Nucleus accumbens (tissue), 56 donors: ENCODE results near the gene C16orf54.
A peak's percentile ranks its signal among the peaks of the same experiment; 100 is the strongest.
"Not testable (repeated sequence)": the region's sequence is repeated elsewhere in the genome, so short reads cannot be mapped to it uniquely, and the experiment has no call there.

Source experiments
- DNase-seq, 56 donors: peaks; one replicate each; lab custom pipeline; 2025; lab: John Stamatoyannopoulos, UW

The C16orf54 gene

DNA sequence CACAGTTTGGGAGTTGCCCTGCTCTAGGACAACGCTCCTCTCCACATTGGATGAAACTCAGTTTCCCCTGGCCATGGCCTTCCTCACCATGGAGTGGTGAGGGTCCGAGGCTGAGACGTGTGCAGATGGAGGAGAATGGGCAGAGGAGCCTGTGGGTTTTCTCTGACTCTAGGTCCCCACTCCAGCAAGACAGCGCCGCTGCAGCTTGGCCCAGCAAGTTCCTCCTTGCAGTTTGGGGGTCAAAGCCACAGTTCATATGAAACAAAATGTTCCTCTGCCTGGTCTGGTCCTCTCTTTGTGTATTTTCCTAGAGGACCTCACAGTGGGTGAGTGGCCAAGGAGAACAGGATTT, 2.3 kb downstream of the C16orf54 start:
- DNase-seq, result no peak

GRCh38 chr16:29742683-29743275, 3.0 kb downstream of the C16orf54 start:
- no peak for DNase-seq

DNA sequence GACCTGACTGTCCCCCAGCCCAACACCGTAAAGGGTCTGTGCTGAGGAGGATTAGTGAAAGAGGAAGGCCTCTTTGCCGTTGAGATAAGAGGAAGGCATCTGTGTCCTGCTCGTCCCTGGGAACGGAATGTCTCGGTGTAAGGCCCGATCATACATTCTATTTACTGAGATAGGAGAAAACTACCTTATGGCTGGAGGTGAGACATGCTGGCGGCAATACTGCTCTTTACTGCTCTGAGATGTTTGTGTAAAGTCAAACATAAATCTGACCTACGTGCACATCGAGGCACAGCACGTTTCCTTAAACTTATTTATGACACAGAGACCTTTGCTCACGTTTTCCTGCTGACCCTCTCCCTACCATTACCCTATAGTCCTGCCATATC, 5.2 kb downstream of the C16orf54 start:
- DNase-seq, result not testable (repeated sequence)

DNA sequence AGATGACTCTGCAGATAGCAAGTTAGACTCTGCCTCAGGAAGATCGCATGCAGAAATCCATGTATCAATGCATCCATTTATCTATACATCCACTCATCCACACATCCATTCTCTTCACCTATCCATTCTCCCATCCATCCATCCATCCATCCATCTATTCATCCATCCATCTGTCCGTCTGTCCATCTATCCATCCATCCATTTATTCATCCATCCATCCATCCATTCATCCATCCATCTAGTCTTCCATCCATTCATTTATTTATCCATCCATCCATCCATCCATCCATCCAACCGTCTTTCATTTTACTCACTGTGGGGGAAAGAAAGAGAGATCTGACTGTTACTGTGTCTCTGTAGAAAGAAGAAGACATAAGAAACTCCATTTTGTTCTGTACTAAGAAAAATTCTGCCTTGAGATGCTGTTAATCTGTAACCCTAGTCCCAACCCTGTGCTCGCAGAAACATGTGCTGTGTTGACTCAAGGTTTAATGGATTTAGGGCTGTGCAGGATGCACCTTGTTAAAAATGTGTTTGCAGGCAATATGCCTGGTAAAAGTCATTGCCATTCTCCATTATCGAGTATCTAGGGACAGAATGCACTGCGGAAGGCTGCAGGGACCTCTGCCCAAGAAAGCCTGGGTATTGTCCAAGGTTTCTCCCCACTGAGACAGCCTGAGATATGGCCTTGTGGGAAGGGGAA, 5.7 kb downstream of the C16orf54 start:
- DNase-seq, result not testable (repeated sequence)

DNA sequence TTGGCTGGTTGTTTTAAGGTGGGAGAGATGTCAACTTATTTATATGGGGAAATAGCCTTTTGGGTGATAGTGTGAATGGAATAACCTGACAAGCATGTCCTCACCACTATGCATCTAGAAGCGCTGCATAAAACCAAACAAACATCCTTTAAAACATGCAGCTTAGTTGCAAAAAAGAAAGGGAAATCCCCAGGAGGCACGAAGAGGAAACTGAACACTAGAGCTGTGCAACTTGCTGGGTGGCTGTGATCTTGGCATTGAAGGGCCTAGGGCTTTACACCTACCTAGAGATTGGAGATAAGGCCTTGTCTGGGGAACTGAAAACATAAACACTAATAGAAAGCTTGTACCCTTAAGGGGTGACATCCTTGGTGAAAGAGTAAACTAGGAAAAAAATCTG, 7.3 kb downstream of the C16orf54 start:
- DNase-seq, result no peak

GRCh38 chr16:29737713-29738112, 8.1 kb downstream of the C16orf54 start:
- no peak for DNase-seq

DNA sequence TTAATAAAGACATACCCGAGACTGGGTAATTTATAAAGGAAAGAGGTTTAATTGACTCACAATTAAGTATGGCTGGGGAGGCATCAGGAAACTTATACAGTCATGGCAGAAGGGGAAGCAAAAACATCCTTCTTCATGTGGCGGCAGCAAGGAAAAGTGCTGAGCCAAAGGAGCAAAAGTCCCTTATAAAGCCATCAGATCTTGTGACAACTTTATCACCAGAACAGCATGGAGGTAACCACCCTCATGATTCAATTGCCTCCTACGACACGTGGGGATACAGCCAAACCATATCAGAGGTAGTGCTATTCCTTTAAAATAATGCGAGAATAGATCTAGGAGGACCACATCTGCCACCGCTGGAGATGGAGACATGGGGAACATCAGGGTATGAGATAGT, 9.0 kb downstream of the C16orf54 start:
- DNase-seq, result no peak

DNA sequence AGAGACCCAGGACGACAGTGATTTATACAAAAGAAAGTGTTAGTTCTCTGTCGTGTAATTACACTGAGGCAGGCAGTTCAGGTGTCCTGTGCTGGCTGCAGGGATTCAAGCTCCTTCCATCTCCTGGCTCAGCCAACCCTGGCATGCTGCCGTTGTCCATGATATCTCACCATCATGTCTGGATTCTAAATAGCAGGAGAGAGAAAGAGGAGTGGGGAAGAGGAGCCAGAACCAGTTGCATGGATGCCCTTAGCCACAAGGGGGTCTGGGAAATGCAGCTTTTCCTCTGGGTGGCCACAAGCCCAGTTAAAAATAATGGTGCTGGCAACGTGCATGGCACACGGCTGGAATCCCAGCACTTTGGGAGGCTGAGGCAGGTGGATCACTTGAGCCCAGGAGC, 9.7 kb downstream of the C16orf54 start:
- DNase-seq, result no peak

GRCh38 chr16:29734786-29735185, 11.0 kb downstream of the C16orf54 start:
- DNase-seq, result no peak

DNA sequence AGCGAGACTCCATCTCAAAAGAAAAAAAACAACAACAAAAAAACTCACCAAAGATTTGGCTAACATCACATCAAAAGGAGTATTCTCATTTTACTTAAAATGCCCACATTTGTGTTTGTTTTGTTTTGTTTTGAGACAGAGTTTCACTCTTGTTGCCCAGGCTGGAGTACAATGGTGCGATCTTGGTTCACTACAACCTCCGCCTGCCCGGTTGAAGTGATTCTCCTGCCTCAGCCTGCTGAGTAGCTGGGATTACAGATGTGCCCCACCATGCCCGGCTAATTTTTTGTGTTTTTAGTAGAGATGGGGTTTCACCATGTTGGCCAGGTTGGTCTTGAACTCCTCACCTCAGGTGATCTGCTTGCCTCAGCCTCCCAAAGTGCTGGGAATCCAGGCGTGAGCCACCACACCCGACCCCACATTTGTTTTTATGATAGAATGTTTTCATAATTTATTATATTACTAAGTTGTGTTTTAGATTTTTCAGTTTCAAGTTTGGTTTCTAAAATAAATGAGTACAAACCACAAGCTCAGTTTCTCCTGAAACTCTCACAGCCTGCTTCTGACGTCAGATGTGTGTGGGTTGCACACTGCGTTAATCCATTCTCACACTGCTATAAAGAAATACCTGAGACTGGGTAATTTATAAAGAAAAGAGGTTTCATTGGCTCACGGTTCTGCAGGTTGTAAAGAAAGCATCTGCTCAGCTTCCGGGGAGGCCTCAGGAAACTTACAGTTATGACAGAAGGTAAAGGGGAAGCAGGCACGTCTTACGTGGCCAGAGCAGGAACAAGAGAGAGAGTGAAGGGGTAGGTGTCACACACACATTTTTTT, 13.8 kb downstream of the C16orf54 start:
- DNase-seq, result not testable (repeated sequence)

GRCh38 chr16:29730649-29731048, 15.1 kb downstream of the C16orf54 start:
- DNase-seq, result no peak

DNA sequence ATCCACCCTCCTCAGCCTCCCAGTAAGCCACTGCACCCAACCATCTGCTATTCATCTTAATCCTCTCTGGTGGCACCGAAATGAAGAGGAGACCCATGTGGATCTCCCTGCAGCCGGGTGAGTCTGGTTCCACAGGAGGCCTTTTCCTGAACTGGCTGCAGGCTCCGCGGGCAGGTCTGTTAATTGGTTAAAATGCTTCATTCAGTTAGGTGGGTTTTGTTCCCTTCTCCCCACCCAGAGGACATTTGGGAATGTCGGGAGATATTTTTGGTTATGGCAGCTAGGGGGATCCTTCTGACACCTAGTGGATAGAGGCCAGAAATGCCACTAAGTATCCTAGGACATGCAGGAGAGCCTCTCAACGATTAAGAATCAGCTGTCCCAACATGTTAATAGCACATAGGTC, 16.7 kb downstream of the C16orf54 start:
- peak in 14 of 56 donors; percentile 1 to 24 (median 8) for DNase-seq

DNA sequence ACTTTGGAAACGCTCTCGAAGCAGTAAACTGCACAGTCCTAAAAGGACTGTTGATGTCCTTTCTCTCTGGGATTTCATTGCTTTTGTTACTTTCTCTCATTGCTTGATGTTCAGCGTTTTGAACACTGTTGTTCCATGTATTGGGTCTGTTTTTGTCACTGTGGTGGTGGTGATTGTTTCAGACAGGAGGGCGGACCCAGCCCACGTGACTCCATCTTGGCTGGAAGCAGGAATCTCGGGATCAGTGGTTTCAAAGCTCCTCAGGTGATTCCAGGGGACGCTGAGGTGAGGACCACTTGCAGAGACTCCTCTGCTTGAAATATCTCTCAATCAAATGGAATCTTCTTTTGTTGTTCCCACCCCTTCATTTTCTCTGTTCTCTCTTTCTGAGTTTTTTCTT, 18.3 kb downstream of the C16orf54 start:
- no peak for DNase-seq

- no peak for DNase-seq
Measured at GRCh38 chr16:29726845-29727377, 18.9 kb downstream of the C16orf54 start.

- peak in 48 of 56 donors; percentile 4 to 84 (median 36) for DNase-seq
Measured at GRCh38 chr16:29721167-29721879, 24.5 kb downstream of the C16orf54 start.

DNA sequence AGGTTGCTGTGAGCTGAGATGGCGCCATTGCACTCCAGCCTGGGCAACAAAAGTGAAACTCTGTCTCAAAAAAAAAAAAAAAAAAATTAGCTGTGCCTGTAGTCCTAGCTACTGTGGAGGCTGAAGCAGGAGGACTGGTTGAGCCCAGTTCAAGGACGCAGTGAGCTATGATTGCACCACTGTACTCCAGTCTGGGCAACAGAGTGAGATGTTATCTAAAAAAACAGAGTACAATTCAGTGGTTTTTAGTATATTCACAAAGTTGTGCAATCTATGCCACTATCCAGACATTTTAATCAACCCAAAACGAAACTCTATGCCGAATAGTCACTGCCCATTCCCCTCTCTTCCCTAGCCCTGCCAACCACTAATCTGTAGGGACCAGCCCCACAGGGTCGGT, 25.1 kb downstream of the C16orf54 start:
- DNase-seq, result no peak

GRCh38 chr16:29719063-29719462, 26.7 kb downstream of the C16orf54 start:
- no peak for DNase-seq

- DNase-seq, result no peak
Measured at GRCh38 chr16:29717113-29717512, 28.7 kb downstream of the C16orf54 start.

DNA sequence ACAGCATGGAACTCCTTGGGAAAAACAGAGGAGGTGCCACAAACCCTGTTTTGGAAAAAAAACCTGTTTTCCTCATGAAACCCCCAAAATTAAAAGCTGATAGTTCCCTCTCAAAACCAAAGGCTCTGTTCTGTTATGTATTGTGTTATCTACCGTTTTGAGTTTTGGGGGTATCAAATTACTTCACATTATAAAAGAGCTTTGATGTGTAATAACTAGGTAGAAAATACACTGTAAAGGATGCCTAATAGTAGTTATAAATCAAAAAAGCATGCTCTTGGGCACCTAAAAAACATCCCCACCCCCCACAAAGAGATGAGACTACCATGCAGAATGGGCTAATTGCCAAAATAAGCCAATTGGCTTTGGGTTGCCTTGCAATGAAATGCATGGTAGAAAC, 30.8 kb downstream of the C16orf54 start:
- DNase-seq, result no peak

DNA sequence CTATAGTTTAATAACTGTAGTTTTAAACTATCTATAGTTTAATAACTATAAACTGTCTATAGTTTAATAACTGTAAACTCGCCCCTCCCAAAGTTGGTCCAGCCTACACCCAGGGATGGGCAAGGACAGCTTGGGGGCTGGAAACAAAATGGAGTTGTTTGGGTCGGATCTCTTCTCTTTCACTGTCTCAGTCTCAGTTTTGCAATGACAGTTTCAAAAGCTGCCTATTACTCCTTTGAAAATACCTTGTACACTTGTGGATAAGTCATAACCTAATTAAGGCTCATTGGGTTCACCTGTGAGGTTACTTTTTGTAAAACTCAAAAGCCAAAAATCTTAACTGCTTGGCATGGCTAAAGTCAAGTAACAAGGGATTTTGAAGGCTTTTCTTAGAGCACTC, 31.4 kb downstream of the C16orf54 start:
- DNase-seq, result no peak

DNA sequence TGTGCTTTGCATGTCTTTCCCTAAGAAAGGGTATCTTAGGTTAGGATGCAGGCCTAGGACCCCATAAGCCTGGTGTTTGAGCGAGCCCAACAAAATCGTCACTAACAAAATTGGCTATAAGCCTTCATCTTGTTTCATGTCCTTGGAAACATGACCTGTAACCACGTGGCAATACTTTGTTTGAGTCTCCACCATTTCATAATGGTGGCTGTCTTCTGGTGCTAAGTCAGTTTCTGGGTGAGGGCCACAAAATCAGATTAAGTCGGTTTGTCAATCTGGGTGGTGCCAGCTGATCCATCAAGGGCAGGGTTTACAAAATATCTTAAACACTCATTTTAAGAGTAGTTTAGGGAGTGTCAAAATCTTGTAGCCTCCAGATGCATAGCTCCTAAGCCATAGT, 33.0 kb downstream of the C16orf54 start:
- DNase-seq, result no peak
